CD4-positive, alpha-beta memory T cell (primary cell): ENCODE results near the gene FMN1. TPM values are rescaled to one million over a fixed set of nuclear protein-coding genes. Genes with fewer than 3 reads are reported as not detected.

ENCODE experiments used
- CTCF ChIA-PET: fragments of 350-600 bp; sonication (Branson Sonifier 250); formaldehyde crosslinking; loops from one replicate; lab custom pipeline; 2021; ENCODE audit warnings: inconsistent platforms; ENCODE audit not compliant: partially characterized antibody; lab: Charles Lee
- POLR2A ChIA-PET: fragments of 350-600 bp; sonication (Branson Sonifier 250); formaldehyde crosslinking; loops from one replicate; lab custom pipeline; 2021; ENCODE audit not compliant: partially characterized antibody; lab: Charles Lee
- DNase-seq, 5 donors: peaks; one replicate each; pipeline versions ENCODE4 v3.0.0 to v3.0.0-alpha.2; 2020 to 2022; ENCODE audit warnings: mixed read lengths in 1 of 5
- H3K27ac ChIP-seq: one replicate; pipeline ENCODE4 v1.7.0; 2013; ENCODE audit warnings: low read depth, low read length
- H3K27me3 ChIP-seq: 2 replicates; pipeline ENCODE4 v1.7.0; 2013; ENCODE audit warnings: mild to moderate bottlenecking, low read length, moderate library complexity; ENCODE audit not compliant: insufficient read depth
- H3K36me3 ChIP-seq: 2 replicates; pipeline ENCODE4 v1.7.0; 2013; ENCODE audit warnings: mild to moderate bottlenecking, low read length, moderate library complexity; ENCODE audit not compliant: insufficient read depth
- H3K4me1 ChIP-seq: 2 replicates; pipeline ENCODE4 v1.7.0; 2013; ENCODE audit warnings: mild to moderate bottlenecking, low read length, moderate library complexity; ENCODE audit not compliant: insufficient read depth
- H3K4me3 ChIP-seq, 2 donors: one replicate each; pipeline ENCODE4 v1.7.0; 2013; ENCODE audit warnings: low read length in 2 of 2, mild to moderate bottlenecking in 1 of 2
- H3K9me3 ChIP-seq, 2 donors: one replicate each; pipeline ENCODE4 v1.7.0; 2013; ENCODE audit warnings: low read length in 2 of 2, control low read depth in 1 of 2; ENCODE audit not compliant: control insufficient read depth in 1 of 2
- H3K27ac Mint-ChIP-seq, 7 donors: one replicate each; pipeline ENCODE4 v1.8.0; 2020 to 2021; ENCODE audit warnings: mixed read lengths in 7 of 7, mild to moderate bottlenecking in 6 of 7, inconsistent platforms in 3 of 7, moderate library complexity in 3 of 7
- H3K27me3 Mint-ChIP-seq, 2 donors: one replicate each; pipeline ENCODE4 v1.8.0; 2020 to 2021; ENCODE audit warnings: mixed read lengths in 2 of 2
- H3K36me3 Mint-ChIP-seq, 2 donors: one replicate each; pipeline ENCODE4 v1.8.0; 2020 to 2021; ENCODE audit warnings: mixed read lengths in 2 of 2, inconsistent platforms in 1 of 2, mild to moderate bottlenecking in 1 of 2
- H3K4me1 Mint-ChIP-seq, 4 donors: one replicate each; pipeline ENCODE4 v1.8.0; 2020 to 2021; ENCODE audit warnings: mixed read lengths in 4 of 4, mild to moderate bottlenecking in 1 of 4
- H3K4me3 Mint-ChIP-seq, 8 donors: one replicate each; pipeline ENCODE4 v1.8.0; 2020 to 2021; ENCODE audit warnings: mixed read lengths in 8 of 8, mild to moderate bottlenecking in 7 of 8, moderate library complexity in 6 of 8, inconsistent platforms in 3 of 8
- H3K9me3 Mint-ChIP-seq, 8 donors: one replicate each; pipeline ENCODE4 v1.8.0; 2020 to 2021; ENCODE audit warnings: mixed read lengths in 8 of 8, mild to moderate bottlenecking in 5 of 8, inconsistent platforms in 3 of 8, moderate library complexity in 1 of 8
- intact Hi-C: fragments of 100-400 bp; cut with micrococcal nuclease; formaldehyde crosslinking; loops from one replicate; pipeline ENCODE4 v1.15.1; 2023
- polyA plus RNA-seq, 2 donors: library from polyadenylated mRNA; unstranded; fragments of 300-500 nt; fragmentation: Illumina TruSeq; gene quantifications; one replicate each; pipeline ENCODE4 v1.2.3, GENCODE V29; 2021
- total RNA-seq, 2 experiments: library from RNA; stranded (reverse); gene quantifications; one replicate each; pipeline ENCODE4 v1.2.3, GENCODE V29; 2021

Gene FMN1
- total and polyA plus RNA-seq, 4 experiments from 2014 or later: 0.02 to 0.84 (median 0.38) TPM

DNA sequence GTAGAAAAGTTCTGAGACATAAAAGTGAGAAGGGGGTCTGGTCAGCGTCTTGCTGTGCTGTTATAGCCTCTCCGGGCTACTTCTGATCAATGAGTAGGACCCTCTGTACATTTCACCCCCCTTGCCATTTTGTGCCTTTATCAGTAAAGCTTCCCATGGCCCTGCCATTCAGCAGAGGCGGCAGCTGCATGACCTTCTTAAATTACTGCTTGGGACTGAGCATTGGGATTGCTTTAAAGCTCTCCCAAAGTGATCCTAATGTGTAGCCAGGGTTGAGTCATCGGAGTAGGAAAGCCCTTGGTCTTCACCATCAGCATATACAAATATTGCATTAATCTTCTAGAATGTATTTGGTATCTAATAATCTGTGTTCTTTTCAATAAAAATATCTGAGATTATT, 70.2 kb downstream of the FMN1 start:
- no peak for DNase-seq
- Histone ChIP-seq H3K27ac (no peak overlapping the region), H3K36me3 (no peaks in the 10 kb centered on the region), H3K9me3 (no peaks in the 10 kb centered on the region), H3K4me3 (no peak overlapping the region), H3K4me1 (peaks cover 23% of the 10 kb centered on the region), H3K27me3 (no peaks in the 10 kb centered on the region)
- peak overlapping the region in 2 of 7 donors; percentile 30 to 78 for H3K27ac Mint-ChIP-seq
- ChIA-PET CTCF (no interaction called here), POLR2A (no interaction called here)
- H3K4me3 Mint-ChIP-seq: peak overlapping the region in 1 of 8 donors; percentile 35
- H3K4me1 Mint-ChIP-seq: peaks cover 0 to 43% (median 19%) of the 10 kb centered on the region in 4 donors
- H3K36me3 Mint-ChIP-seq: peaks cover 0 to 4% of the 10 kb centered on the region in 2 donors
- intact Hi-C loops: no loop called here
- H3K27me3 Mint-ChIP-seq: peaks cover 0 to 2% of the 10 kb centered on the region in 2 donors
- no peaks in the 10 kb centered on the region for H3K9me3 Mint-ChIP-seq

DNA sequence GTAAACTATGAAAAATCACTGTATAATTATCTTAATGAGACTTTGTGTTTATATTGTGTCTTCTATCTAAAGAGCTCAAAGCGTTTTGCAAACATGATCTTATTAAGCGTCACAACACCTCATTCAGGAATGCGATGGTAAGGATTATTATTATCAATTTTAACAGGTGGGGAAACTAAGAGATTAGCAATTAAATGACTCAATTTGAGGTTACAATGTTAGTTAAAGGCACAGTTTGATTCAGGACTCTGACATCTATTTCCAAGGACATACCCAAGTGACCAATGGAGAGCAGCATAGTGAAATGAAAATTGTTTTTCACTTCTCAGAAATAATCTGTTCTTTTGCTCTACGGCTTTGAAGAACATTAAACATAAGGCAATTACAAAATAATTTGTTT, 74.6 kb downstream of the FMN1 start:
- Histone ChIP-seq H3K4me3 (no peak overlapping the region), H3K27me3 (no peaks in the 10 kb centered on the region), H3K9me3 (no peaks in the 10 kb centered on the region), H3K27ac (no peak overlapping the region), H3K4me1 (no peaks in the 10 kb centered on the region), H3K36me3 (no peaks in the 10 kb centered on the region)
- H3K9me3 Mint-ChIP-seq: no peaks in the 10 kb centered on the region
- no peaks in the 10 kb centered on the region for H3K36me3 Mint-ChIP-seq
- intact Hi-C loops: no loop called here
- no peaks in the 10 kb centered on the region for H3K27me3 Mint-ChIP-seq
- H3K4me1 Mint-ChIP-seq: peaks cover 0 to 12% (median 0%) of the 10 kb centered on the region in 4 donors
- ChIA-PET POLR2A (no interaction called here), CTCF (interaction anchor here (1.0 kb wide), 1 partner anchor 34 kb away, joined by 3 read pairs; no protein-coding TSS in a partner anchor)
- no peak overlapping the region for H3K27ac Mint-ChIP-seq
- no peak overlapping the region for H3K4me3 Mint-ChIP-seq
- DNase-seq: no peak

DNA sequence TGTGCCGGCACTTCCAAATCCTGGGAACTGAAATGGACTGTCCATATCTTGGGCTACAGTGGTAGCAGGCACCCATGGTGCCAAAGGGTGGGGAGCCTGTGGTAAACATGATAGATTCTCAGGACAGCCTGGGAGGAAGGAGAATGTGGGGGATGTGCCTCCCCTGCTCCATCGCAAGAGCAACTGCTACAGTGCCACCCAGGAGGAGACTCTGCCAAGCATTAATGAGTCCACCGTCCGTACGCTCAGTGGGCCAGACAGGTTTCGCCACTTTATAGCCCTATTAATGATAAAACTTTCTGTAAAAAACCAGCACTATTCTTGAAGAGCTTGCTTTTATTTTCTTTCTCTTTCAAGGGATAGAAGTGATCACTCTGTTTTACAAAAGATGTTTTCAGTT, 75.2 kb downstream of the FMN1 start:
- H3K36me3 Mint-ChIP-seq: no peaks in the 10 kb centered on the region
- no peak overlapping the region for H3K27ac Mint-ChIP-seq
- DNase-seq: no peak
- H3K9me3 ChIP-seq: no peaks in the 10 kb centered on the region
- intact Hi-C loops: no loop called here
- no peak overlapping the region for H3K4me3 ChIP-seq
- H3K4me3 Mint-ChIP-seq: no peak overlapping the region
- H3K4me1 ChIP-seq: no peaks in the 10 kb centered on the region
- CTCF ChIA-PET: interaction anchor here (1.0 kb wide), 1 partner anchor 33 kb away, joined by 3 read pairs; no protein-coding TSS in a partner anchor
- H3K27me3 Mint-ChIP-seq: no peaks in the 10 kb centered on the region
- H3K27me3 ChIP-seq: no peaks in the 10 kb centered on the region
- H3K9me3 Mint-ChIP-seq: no peaks in the 10 kb centered on the region
- POLR2A ChIA-PET: no interaction called here
- H3K27ac ChIP-seq: no peak overlapping the region
- peaks cover 0 to 8% (median 0%) of the 10 kb centered on the region in 4 donors for H3K4me1 Mint-ChIP-seq
- H3K36me3 ChIP-seq: no peaks in the 10 kb centered on the region

DNA sequence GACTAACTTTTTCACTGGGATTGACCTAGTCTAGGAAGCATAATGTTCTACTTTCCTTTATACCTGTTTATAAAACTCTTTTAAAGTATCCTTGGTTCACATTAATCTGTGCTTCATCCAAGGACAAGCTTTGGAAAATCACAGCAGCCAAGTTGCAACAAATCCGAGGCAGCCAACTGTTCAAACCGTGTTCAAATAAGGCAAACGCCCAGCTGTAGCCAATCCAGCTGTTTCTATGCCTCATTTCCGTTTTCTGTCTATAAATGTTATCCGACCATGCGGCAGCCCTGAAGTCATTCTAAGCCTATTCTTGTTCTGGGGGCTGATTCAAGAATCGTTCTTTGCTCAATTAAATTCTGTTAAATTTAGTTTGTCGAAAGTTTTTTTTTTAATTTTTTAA, 78.3 kb downstream of the FMN1 start:
- Mint-ChIP-seq H3K27me3 (peaks cover 0 to 2% of the 10 kb centered on the region in 2 donors), H3K9me3 (no peaks in the 10 kb centered on the region), H3K27ac (no peak overlapping the region), H3K36me3 (no peaks in the 10 kb centered on the region), H3K4me3 (no peak overlapping the region), H3K4me1 (no peaks in the 10 kb centered on the region)
- no peak for DNase-seq
- Histone ChIP-seq H3K9me3 (no peaks in the 10 kb centered on the region), H3K27ac (no peak overlapping the region), H3K4me1 (no peaks in the 10 kb centered on the region), H3K4me3 (no peak overlapping the region), H3K36me3 (no peaks in the 10 kb centered on the region), H3K27me3 (no peaks in the 10 kb centered on the region)
- intact Hi-C loops: no loop called here
- CTCF ChIA-PET: no interaction called here
- POLR2A ChIA-PET: no interaction called here

DNA sequence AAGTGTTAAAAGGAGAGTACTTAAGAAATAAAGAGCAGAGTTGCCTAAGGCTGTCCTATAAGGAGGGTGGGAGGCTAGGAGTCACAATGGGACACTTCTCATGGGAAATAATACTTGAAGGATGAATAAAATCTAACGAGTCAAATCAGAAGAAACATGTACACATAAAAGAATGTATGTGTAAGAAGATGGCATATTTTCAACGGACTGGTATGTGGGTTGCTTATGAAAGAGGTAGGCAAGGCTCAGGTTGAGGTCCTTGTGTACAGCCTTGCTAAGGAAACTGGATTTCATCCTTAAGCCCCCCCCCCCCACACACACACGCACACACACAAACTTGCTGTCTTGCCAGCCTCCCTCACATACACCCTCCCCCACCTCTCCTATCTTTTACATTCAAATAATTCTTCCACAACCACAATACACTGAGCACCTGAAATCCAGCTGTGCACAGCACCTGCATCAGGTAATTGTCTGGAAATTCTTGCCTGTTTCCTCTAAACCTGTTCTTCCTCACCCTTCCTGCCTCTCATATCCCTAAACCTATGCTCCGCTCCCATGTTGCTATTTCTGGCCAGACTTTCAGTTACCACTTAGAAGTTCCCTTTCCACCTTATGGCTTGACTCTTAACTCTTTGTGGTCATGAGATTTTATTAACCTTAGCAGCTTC, 79.2 kb downstream of the FMN1 start:
- no peak for DNase-seq
- H3K4me3 ChIP-seq: no peak overlapping the region
- Mint-ChIP-seq H3K27ac (peak overlapping the region in 1 of 7 donors; percentile 5), H3K36me3 (no peaks in the 10 kb centered on the region), H3K4me1 (no peaks in the 10 kb centered on the region), H3K4me3 (no peak overlapping the region), H3K9me3 (no peaks in the 10 kb centered on the region), H3K27me3 (peaks cover 0 to 2% of the 10 kb centered on the region in 2 donors)
- H3K36me3 ChIP-seq: no peaks in the 10 kb centered on the region
- H3K9me3 ChIP-seq: no peaks in the 10 kb centered on the region
- intact Hi-C loops: no loop called here
- H3K4me1 ChIP-seq: no peaks in the 10 kb centered on the region
- H3K27ac ChIP-seq: no peak overlapping the region
- POLR2A ChIA-PET: no interaction called here
- CTCF ChIA-PET: no interaction called here
- no peaks in the 10 kb centered on the region for H3K27me3 ChIP-seq

DNA sequence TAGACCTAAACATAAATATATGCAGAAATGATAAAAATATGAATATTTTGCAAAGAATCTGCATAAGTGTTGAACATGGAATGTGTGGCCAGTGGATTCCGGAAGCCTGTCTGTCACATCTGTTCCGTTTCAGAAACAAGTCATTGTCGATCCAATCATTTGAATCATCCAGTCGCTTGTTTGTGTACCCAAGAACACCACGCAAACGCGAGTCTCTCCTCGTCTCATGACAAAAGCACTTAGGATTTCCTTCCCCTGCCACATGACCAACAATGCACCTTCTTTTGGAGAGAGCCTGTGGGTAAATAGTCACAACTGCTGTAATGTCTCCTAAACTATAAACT, 80.2 kb downstream of the FMN1 start:
- intact Hi-C loops: no loop called here
- peaks cover 0 to 2% of the 10 kb centered on the region in 2 donors for H3K27me3 Mint-ChIP-seq
- DNase-seq: no peak
- no peaks in the 10 kb centered on the region for H3K4me1 Mint-ChIP-seq
- Histone ChIP-seq H3K9me3 (no peaks in the 10 kb centered on the region), H3K4me1 (no peaks in the 10 kb centered on the region), H3K4me3 (no peak overlapping the region), H3K36me3 (no peaks in the 10 kb centered on the region), H3K27ac (no peak overlapping the region), H3K27me3 (no peaks in the 10 kb centered on the region)
- H3K9me3 Mint-ChIP-seq: no peaks in the 10 kb centered on the region
- no peaks in the 10 kb centered on the region for H3K36me3 Mint-ChIP-seq
- CTCF ChIA-PET: no interaction called here
- no peak overlapping the region for H3K4me3 Mint-ChIP-seq
- no peak overlapping the region for H3K27ac Mint-ChIP-seq
- POLR2A ChIA-PET: no interaction called here

DNA sequence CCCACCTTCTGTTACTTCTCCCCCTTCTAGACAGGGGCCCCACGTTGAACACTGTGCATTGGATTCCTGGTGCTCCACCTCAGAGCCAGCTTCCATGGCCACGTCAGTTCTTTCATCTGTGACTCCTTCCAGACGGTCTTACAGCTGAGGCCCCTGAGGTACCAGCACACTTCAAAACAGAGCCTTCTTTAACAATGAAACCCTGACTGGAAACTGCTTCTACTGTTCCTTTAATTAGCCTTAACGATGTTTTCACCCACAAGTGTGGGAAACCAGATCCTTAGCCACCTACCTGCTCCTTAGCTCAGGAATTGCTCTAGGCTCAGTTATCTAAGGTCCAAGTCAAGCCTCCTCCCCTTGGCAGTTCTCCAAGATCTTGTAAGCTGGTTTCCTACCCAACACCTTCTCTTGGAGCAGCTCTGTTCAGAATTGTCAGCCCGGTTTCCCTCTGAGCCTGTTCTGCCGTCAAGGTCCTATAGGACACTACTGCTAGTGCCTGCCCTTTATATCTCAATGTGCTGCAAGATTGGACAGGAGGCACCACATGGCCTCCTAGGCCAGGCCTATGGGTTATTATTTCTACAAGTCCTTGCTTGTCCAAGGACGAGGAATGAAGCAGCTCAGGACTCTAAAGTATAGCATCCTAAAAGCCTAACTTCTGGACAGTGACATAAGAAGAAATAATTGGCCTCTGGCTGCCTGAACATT, 80.7 kb downstream of the FMN1 start:
- Mint-ChIP-seq H3K36me3 (no peaks in the 10 kb centered on the region), H3K27ac (no peak overlapping the region), H3K9me3 (no peaks in the 10 kb centered on the region), H3K4me3 (no peak overlapping the region), H3K27me3 (peaks cover 0 to 2% of the 10 kb centered on the region in 2 donors), H3K4me1 (no peaks in the 10 kb centered on the region)
- H3K27me3 ChIP-seq: no peaks in the 10 kb centered on the region
- H3K27ac ChIP-seq: no peak overlapping the region
- H3K36me3 ChIP-seq: no peaks in the 10 kb centered on the region
- POLR2A ChIA-PET: no interaction called here
- H3K9me3 ChIP-seq: no peaks in the 10 kb centered on the region
- H3K4me3 ChIP-seq: no peak overlapping the region
- H3K4me1 ChIP-seq: no peaks in the 10 kb centered on the region
- intact Hi-C loops: no loop called here
- DNase-seq: no peak
- CTCF ChIA-PET: no interaction called here
